ENCODE data around the gene PHACTR1. TPM values are rescaled to one million over a fixed set of nuclear protein-coding genes. Genes with fewer than 3 reads are reported as not detected.

The PHACTR1 gene
- polyA plus RNA-seq, 1 of the 3 experiments (the other 2 are of a cell fraction), result 0.12 TPM

- Histone ChIP-seq H4K20me1 (ENCODE audit: insufficient read depth) (no peaks in the 10 kb centered on the region), H3K79me2 (ENCODE audit: insufficient read depth) (no peaks in the 10 kb centered on the region), H3K4me3 (ENCODE audit: low read depth in 2 of 2, low read length in 1 of 2) (no peak overlapping the region), H3K9me2 (no peaks in the 10 kb centered on the region), H3K4me2 (no peak overlapping the region), H3K9me3 (no peaks in the 10 kb centered on the region), H3F3A (replicated peaks; ENCODE audit: insufficient read depth) (no peaks in the 10 kb centered on the region), H3K4me1 (ENCODE audit: control insufficient read depth in 1 of 2, insufficient read depth in 2 of 2, low read depth in 1 of 2, low read length in 1 of 2) (peaks cover 0 to 12% of the 10 kb centered on the region in 2 experiments; a peak in 2 of 4 replicates), H3K9ac (no peak overlapping the region), H3K27ac (ENCODE audit: low read depth in 2 of 2, low read length in 1 of 2) (no peak overlapping the region), H2AFZ (ENCODE audit: low read depth) (no peak overlapping the region), H3K27me3 (ENCODE audit: insufficient read depth) (no peaks in the 10 kb centered on the region), H3K36me3 (replicated peaks in 1 of 2; ENCODE audit: control insufficient read depth in 1 of 2, insufficient read depth in 2 of 2, low read length in 1 of 2) (no peaks in the 10 kb centered on the region)
- CTCF ChIA-PET, result no interaction called here
- no peak for DNase-seq
- WGBS (ENCODE audit: low lambda C conversion rate), result 50% methylated on average over 3 of the region's 3 CpGs
- POLR2A ChIA-PET, result no interaction called here
- no peak for TF ChIP-seq USF1 (IDR thresholded peaks at IDR 0.05; ENCODE audit: borderline replicate concordance, low read depth)
- TF ChIP-seq GATA2 (CRISPR knock-in tag; IDR thresholded peaks at IDR 0.05), result no peak
- no peak for TF ChIP-seq GABPA (IDR thresholded peaks at IDR 0.05; ENCODE audit: low read depth)
- TF ChIP-seq NRF1 (IDR thresholded peaks at IDR 0.05; ENCODE audit: low read depth, low read length), result no peak
- TF ChIP-seq FOXM1 (IDR thresholded peaks at IDR 0.05; ENCODE audit: low read depth), result no peak
- TF ChIP-seq MXI1 (IDR thresholded peaks at IDR 0.05; ENCODE audit: low read depth, low read length), result no peak
- no peak for TF ChIP-seq RCOR1 (IDR thresholded peaks at IDR 0.05; ENCODE audit: low read length)
- TF ChIP-seq TEAD4 (IDR thresholded peaks at IDR 0.05; ENCODE audit: borderline replicate concordance, insufficient read depth), result no peak
- no peak for TF ChIP-seq CHD2 (IDR thresholded peaks at IDR 0.05; ENCODE audit: low read length, partially characterized antibody)
Observed at GRCh38 chr6:13001927-13002326, 285.4 kb downstream of the PHACTR1 start.

- Histone ChIP-seq H3K27me3 (ENCODE audit: insufficient read depth) (no peaks in the 10 kb centered on the region), H3K9me2 (no peaks in the 10 kb centered on the region), H3K9me3 (no peaks in the 10 kb centered on the region), H3K27ac (ENCODE audit: low read depth in 2 of 2, low read length in 1 of 2) (no peak overlapping the region), H3K79me2 (ENCODE audit: insufficient read depth) (no peaks in the 10 kb centered on the region), H3F3A (replicated peaks; ENCODE audit: insufficient read depth) (no peaks in the 10 kb centered on the region), H3K4me1 (ENCODE audit: control insufficient read depth in 1 of 2, insufficient read depth in 2 of 2, low read depth in 1 of 2, low read length in 1 of 2) (peaks cover 0 to 16% of the 10 kb centered on the region in 2 experiments; a peak in 2 of 4 replicates), H4K20me1 (ENCODE audit: insufficient read depth) (no peaks in the 10 kb centered on the region), H3K36me3 (replicated peaks in 1 of 2; ENCODE audit: control insufficient read depth in 1 of 2, insufficient read depth in 2 of 2, low read length in 1 of 2) (no peaks in the 10 kb centered on the region), H3K4me2 (no peak overlapping the region), H3K9ac (no peak overlapping the region), H2AFZ (ENCODE audit: low read depth) (no peak overlapping the region), H3K4me3 (ENCODE audit: low read depth in 2 of 2, low read length in 1 of 2) (no peak overlapping the region)
- ChIA-PET CTCF (interaction anchor here (0.6 to 3.0 kb wide), 2 partner anchors 93 to 235 kb away, joined by 3 to 9 read pairs; no protein-coding TSS in a partner anchor), POLR2A (no interaction called here)
- DNase-seq, result no peak
- WGBS (ENCODE audit: low lambda C conversion rate), result 37% methylated on average over 2 of the region's 2 CpGs
- TF ChIP-seq TAF1 (IDR thresholded peaks at IDR 0.05; ENCODE audit: borderline replicate concordance, low read depth, low read length) (no peak), RFX5 (IDR thresholded peaks at IDR 0.05; ENCODE audit: low read length) (no peak), GABPA (IDR thresholded peaks at IDR 0.05; ENCODE audit: low read depth) (no peak), TCF12 (IDR thresholded peaks at IDR 0.05) (no peak), POLR2AphosphoS5 (IDR thresholded peaks at IDR 0.05; ENCODE audit: low read depth, low read length) (no peak), GATA2 (CRISPR knock-in tag; IDR thresholded peaks at IDR 0.05) (no peak), EZH2phosphoT487 (IDR thresholded peaks at IDR 0.05; ENCODE audit: borderline replicate concordance, low read depth) (no peak), CHD2 (IDR thresholded peaks at IDR 0.05; ENCODE audit: low read length, partially characterized antibody) (no peak), CTCF (IDR thresholded peaks at IDR 0.05) (no peak), YY1 (IDR thresholded peaks at IDR 0.05; ENCODE audit: low read depth) (no peak), MEF2A (IDR thresholded peaks at IDR 0.05; ENCODE audit: borderline replicate concordance, low read depth) (no peak), REST (IDR thresholded peaks at IDR 0.05; ENCODE audit: low read depth, low read length) (no peak), USF2 (IDR thresholded peaks at IDR 0.05; ENCODE audit: borderline replicate concordance, low read depth, low read length) (no peak), MXI1 (IDR thresholded peaks at IDR 0.05; ENCODE audit: low read depth, low read length) (no peak)
- TF ChIP-seq, protein P1, sequence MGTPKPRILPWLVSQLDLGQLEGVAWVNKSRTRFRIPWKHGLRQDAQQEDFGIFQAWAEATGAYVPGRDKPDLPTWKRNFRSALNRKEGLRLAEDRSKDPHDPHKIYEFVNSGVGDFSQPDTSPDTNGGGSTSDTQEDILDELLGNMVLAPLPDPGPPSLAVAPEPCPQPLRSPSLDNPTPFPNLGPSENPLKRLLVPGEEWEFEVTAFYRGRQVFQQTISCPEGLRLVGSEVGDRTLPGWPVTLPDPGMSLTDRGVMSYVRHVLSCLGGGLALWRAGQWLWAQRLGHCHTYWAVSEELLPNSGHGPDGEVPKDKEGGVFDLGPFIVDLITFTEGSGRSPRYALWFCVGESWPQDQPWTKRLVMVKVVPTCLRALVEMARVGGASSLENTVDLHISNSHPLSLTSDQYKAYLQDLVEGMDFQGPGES (IDR thresholded peaks at IDR 0.05; ENCODE audit: low read depth, low read length), result no peak
Observed at GRCh38 chr6:13004601-13005000, 288.0 kb downstream of the PHACTR1 start.

Data from SK-N-SH (cell line).